IPS DF 19.7 (cell line): Measurements from ENCODE around the gene GRIN1.

Experiments used
- DNase-seq: peaks from one replicate; pipeline ENCODE4 v3.0.0-alpha.2; 2013; ENCODE audit warnings: low read depth, low spot score

GRIN1 gene

GRCh38 chr9:137215196-137215986, 76.4 kb downstream of the GRIN1 start:
- DNase-seq, result no peak

DNA sequence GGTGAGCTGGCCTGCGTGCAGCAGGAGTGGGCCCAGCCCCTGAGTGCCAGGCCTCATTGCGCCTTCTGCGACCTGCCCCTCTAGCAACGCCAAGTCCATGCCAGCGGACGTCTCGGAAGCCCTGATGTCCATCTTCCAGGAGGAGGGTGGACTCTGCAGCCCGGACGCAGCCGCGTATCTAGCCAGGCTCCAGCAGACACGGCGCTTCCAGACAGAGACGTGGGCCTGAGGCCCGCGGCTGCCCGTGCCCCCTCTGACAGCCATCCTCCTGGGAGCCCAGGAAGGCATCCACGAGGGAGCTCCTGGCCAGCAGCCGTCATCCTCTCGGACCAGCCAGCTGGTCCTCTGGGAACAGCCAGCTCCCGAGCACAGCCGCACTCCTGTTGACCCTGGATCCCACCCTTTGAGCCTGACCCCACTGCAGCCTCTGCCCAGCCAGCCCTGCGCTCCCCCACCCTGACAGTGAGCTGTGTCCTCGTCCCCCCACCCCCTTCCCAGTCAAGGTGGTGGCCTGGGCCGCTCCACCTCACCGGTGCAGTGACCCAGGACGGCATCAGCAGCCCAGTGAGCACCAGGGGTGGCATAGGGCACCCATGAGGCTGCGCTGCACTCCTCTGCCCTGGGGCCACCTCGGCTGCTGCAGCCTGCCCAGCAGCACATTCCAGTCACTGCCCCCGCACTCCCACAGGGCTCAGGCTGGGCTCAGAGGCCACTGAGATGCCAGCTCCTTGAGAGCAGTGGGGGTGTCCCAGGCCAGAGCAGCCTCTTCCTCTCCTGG, 77.4 kb downstream of the GRIN1 start:
- no peak for DNase-seq

- no peak for DNase-seq
Observed at GRCh38 chr9:137217276-137218211, 78.6 kb downstream of the GRIN1 start.

DNA sequence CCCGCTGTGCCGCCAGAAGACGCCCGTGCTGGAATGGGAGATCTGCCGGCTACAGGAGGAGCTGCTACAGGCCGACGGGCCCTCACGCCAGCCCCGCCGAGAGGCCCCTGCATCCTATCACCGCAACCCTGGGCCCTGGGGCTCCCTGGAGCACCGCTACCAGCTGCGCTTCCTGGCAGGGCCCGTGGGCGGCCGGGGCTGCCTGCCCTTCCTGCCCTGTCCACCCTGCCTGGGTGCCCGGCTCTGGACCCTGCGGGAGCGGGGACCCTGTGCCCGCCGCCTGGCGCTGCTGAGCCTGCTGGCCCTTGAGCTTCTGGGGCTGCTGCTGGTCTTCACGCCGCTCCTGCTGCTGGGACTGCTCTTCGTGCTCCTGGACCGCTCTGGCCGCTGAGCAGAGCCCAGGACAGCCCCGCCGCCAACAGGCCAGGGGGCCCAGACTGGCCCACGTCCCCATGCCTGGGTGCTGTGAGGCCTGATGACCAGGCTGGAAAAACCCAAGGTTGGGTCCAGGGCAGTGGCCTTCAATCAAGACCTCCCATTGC, 79.3 kb downstream of the GRIN1 start:
- no peak for DNase-seq
